GM21529 (cell line): ENCODE measurements around the gene TPM3.
"Not testable (repeated sequence)": the region's sequence is repeated elsewhere in the genome, so short reads cannot be mapped to it uniquely, and the experiment has no call there.

Experiments
- ATAC-seq: cut with Tn5 transposase; IDR thresholded peaks from one replicate; pipeline ENCODE4 v1.9.1; 2021; ENCODE audit not compliant: unreplicated experiment

Gene TPM3

GRCh38 chr1:154191990-154192461 is at the start of gene TPM3:
TPM3 (minus strand) TSS chr1:154192100; CDS start chr1:154192018, 82 bp downstream.
- ATAC-seq, result no peak

GRCh38 chr1:154240294-154240833 is 48.5 kb upstream of the TPM3 start:
- ATAC-seq, result no peak

GRCh38 chr1:154239491-154239890 is 47.6 kb upstream of the TPM3 start:
- no peak for ATAC-seq

GRCh38 chr1:154237880-154238506 is 46.1 kb upstream of the TPM3 start:
- ATAC-seq, result no peak

- no peak for ATAC-seq
These were observed 45.5 kb upstream of the TPM3 start for GRCh38 chr1:154237435-154237834.

- no peak for ATAC-seq
These were observed 45.0 kb upstream of the TPM3 start for GRCh38 chr1:154236855-154237254.

- ATAC-seq, result not testable (repeated sequence)
These were observed 41.2 kb upstream of the TPM3 start for GRCh38 chr1:154233127-154233526.

GRCh38 chr1:154231112-154231511 is 39.2 kb upstream of the TPM3 start:
- ATAC-seq, result not testable (repeated sequence)

GRCh38 chr1:154225370-154225769 is 33.5 kb upstream of the TPM3 start:
- no peak for ATAC-seq

- ATAC-seq, result no peak
These were observed 31.7 kb upstream of the TPM3 start for GRCh38 chr1:154223621-154224020.

- no peak for ATAC-seq
These were observed 31.0 kb upstream of the TPM3 start for GRCh38 chr1:154222918-154223317.

GRCh38 chr1:154222518-154222917 is 30.6 kb upstream of the TPM3 start:
- no peak for ATAC-seq

GRCh38 chr1:154221278-154222001 is 29.5 kb upstream of the TPM3 start:
- ATAC-seq, result peak; percentile 16

GRCh38 chr1:154220970-154221277 is 29.0 kb upstream of the TPM3 start:
- no peak for ATAC-seq

GRCh38 chr1:154220071-154220969 is 28.4 kb upstream of the TPM3 start, which contains the start of gene UBAP2L:
UBAP2L (plus strand) TSS chr1:154220955; CDS start chr1:154225124, 4,169 bp downstream.
- peak; percentile 86 for ATAC-seq

- no peak for ATAC-seq
These were observed 27.6 kb upstream of the TPM3 start for GRCh38 chr1:154219541-154219940.

GRCh38 chr1:154218545-154218944 is 26.6 kb upstream of the TPM3 start:
- no peak for ATAC-seq

- no peak for ATAC-seq
These were observed 21.4 kb upstream of the TPM3 start for GRCh38 chr1:154213274-154213673.

- ATAC-seq, result no peak
These were observed 20.2 kb upstream of the TPM3 start for GRCh38 chr1:154212083-154212482.

- ATAC-seq, result no peak
These were observed 16.9 kb upstream of the TPM3 start for GRCh38 chr1:154208677-154209388.

- ATAC-seq, result no peak
These were observed 15.4 kb upstream of the TPM3 start for GRCh38 chr1:154207262-154207661.
